Ishikawa (cell line): ENCODE measurements around the gene DRICH1.

ENCODE experiments used
- CEBPB ChIP-seq: IDR thresholded peaks from 2 replicates; pipeline ENCODE4 v1.6.1; 2012
- CREB1 ChIP-seq: IDR thresholded peaks from 2 replicates; pipeline ENCODE4 v1.6.1; 2012; ENCODE audit warnings: low read depth
- EGR1 ChIP-seq: IDR thresholded peaks from 2 replicates; pipeline ENCODE4 v1.6.1; 2012
- EP300 ChIP-seq: IDR thresholded peaks from 2 replicates; pipeline ENCODE4 v1.6.1; 2012; ENCODE audit warnings: borderline replicate concordance
- NFIC ChIP-seq: IDR thresholded peaks from 2 replicates; pipeline ENCODE4 v1.6.1; 2012
- RAD21 ChIP-seq: IDR thresholded peaks from 2 replicates; pipeline ENCODE4 v1.6.1; 2012; ENCODE audit warnings: low read depth
- TAF1 ChIP-seq: IDR thresholded peaks from 2 replicates; pipeline ENCODE4 v1.6.1; 2012; ENCODE audit warnings: low read depth, mild to moderate bottlenecking
- TCF12 ChIP-seq: IDR thresholded peaks from 2 replicates; pipeline ENCODE4 v1.6.1; 2012; ENCODE audit warnings: low read depth
- TEAD4 ChIP-seq: IDR thresholded peaks from 2 replicates; pipeline ENCODE4 v1.6.1; 2012
- YY1 ChIP-seq: IDR thresholded peaks from 2 replicates; pipeline ENCODE4 v1.6.1; 2012; ENCODE audit warnings: low read depth
- ZBTB7A ChIP-seq: IDR thresholded peaks from 2 replicates; pipeline ENCODE4 v1.6.1; 2012; ENCODE audit warnings: low read depth
- TF ChIP-seq, protein P1 (sequence below): IDR thresholded peaks from 2 replicates; pipeline ENCODE4 v1.6.1; 2012
- TF ChIP-seq, protein P2 (sequence below): IDR thresholded peaks from 2 replicates; pipeline ENCODE4 v1.6.1; 2012; ENCODE audit warnings: low read depth, mild to moderate bottlenecking
- TF ChIP-seq, protein P3 (sequence below): IDR thresholded peaks from 2 replicates; pipeline ENCODE4 v1.6.1; 2012

Gene DRICH1

DNA sequence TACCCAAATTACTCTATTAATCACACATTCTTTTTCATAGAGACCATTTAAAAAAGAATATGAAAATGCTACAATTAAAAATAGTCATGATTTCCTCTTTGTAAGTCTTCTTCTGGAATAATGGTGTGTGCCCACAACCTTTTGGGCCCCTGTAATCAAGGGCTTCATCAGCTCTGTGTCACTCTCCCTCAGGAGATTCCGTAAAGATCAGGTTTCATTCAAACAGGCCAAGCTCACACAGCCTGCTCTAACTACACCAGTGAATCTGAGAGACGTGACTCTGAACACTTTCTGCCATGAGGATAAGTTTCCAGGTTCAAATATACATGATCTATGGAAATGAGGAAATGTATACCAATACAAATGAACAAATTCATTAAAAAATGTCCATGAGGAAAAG lies 9.5 kb downstream of the DRICH1 start:
- TF ChIP-seq CEBPB (no peak), EP300 (no peak), EGR1 (no peak), YY1 (no peak)

DNA sequence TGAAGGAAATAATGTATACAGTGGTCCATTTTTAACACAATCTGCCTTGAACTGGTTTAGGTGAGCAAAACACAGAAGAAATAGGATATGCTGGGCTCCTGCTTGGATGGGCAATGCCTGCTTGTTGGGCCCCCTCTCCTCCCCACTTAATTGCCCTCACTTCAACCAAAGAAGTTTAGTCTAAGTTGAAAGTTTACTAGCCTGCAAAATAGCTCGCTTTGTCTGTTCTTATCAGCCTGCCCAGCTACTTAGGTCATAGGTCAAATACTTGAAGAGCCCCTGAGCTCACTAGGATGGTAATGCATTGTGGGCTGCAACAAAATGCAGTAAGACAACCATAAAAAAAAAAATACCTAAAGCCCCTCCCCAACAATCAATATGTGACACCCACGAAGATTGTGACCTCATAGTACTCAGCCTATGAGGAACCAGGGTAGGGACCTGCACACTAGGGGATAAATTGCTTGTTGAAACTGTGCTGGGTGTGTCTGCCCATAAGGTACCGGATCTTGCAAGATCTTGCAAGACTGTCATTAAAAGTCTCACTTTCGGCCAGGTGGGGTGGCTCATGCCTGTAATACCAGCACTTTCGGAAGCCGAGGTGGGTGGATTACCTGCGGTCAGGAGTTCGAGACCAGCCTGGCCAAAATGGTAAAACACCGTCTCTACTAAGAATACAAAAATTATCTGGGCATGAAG lies 10.9 kb downstream of the DRICH1 start:
- no peak for TF ChIP-seq NFIC
- TF ChIP-seq, protein P1, sequence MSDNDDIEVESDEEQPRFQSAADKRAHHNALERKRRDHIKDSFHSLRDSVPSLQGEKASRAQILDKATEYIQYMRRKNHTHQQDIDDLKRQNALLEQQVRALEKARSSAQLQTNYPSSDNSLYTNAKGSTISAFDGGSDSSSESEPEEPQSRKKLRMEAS = no peak

DNA sequence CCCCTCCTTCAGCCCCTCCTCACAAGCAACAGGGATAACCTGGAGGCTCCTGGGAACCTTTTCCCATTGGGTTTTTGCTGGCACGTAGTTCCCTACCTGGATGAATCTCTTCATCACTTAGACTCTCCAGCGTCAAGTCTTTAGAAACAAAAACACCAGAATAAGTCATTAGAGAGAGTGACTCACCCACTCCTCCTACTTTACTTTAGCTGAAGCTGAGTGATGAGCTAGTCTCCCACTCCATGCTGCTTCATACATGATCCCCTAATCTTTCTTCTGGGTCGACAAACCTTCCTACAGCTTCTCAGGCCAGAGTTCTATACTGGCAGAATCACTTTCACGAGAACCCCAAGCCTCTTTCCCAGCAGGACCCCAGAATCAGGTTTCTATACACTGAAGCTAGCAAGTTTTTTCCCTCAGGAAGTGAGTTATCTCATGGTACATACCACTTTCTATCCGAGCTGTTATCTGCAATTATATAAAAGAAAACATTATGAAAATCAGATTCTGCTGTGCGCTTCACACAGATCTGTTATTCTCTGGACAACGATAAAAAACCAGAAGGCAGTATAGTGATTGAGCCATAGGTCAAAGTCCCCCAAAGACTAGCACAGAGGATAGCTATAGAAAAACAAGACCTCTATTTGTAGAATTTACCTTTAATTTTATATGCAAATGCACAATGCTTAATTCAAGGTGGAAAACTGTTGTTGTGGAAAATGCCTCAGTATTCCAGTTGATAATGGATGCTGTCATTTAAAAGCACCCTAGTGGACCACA lies 18.7 kb downstream of the DRICH1 start:
- TF ChIP-seq ZBTB7A = no peak
- TF ChIP-seq RAD21 = no peak
- no peak for TF ChIP-seq EGR1
- no peak for TF ChIP-seq TEAD4
- TF ChIP-seq TAF1 = no peak

DNA sequence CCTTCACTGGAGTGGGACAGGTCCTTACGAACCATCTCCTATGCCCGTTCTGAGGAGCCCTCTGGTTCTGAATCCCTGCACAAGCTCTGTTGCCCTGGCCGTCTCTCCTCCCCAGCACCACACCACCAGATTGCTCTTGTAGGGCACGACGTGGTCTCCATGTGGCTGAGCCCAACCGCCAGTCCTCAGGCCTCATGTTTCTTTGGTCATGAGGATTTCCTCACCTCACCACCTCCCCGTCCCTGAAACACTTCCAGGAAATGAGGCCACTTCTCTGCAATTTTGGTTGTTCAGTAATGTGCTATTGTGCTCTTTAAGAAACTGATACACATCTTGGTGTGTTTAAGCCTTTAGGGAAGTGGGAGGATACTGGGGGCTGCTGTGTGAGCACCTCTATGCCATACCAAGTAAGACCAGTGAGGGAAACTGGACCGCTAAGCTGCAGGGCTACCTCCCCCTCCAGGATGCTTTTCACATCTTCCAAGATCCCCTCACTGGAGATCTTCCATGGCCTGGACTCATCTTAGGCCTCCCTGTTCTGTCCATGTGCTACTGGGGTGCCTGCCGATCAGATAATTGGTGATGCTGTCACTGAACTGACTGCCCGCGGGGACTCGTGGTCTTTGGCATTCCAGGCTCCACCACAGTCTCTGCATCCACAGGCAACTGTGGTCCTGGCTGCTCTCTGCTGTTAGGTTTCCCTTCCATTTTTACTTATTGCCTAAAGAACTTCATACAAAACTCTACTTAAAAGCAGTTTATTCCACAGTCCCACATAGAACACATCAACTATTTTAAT lies 21.9 kb downstream of the DRICH1 start:
- no peak for TF ChIP-seq CREB1
- no peak for TF ChIP-seq YY1
- TF ChIP-seq TAF1 = no peak
- TF ChIP-seq, protein P2, sequence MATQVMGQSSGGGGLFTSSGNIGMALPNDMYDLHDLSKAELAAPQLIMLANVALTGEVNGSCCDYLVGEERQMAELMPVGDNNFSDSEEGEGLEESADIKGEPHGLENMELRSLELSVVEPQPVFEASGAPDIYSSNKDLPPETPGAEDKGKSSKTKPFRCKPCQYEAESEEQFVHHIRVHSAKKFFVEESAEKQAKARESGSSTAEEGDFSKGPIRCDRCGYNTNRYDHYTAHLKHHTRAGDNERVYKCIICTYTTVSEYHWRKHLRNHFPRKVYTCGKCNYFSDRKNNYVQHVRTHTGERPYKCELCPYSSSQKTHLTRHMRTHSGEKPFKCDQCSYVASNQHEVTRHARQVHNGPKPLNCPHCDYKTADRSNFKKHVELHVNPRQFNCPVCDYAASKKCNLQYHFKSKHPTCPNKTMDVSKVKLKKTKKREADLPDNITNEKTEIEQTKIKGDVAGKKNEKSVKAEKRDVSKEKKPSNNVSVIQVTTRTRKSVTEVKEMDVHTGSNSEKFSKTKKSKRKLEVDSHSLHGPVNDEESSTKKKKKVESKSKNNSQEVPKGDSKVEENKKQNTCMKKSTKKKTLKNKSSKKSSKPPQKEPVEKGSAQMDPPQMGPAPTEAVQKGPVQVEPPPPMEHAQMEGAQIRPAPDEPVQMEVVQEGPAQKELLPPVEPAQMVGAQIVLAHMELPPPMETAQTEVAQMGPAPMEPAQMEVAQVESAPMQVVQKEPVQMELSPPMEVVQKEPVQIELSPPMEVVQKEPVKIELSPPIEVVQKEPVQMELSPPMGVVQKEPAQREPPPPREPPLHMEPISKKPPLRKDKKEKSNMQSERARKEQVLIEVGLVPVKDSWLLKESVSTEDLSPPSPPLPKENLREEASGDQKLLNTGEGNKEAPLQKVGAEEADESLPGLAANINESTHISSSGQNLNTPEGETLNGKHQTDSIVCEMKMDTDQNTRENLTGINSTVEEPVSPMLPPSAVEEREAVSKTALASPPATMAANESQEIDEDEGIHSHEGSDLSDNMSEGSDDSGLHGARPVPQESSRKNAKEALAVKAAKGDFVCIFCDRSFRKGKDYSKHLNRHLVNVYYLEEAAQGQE = no peak
- no peak for TF ChIP-seq EP300
- no peak for TF ChIP-seq NFIC
- TF ChIP-seq CEBPB = no peak
- no peak for TF ChIP-seq ZBTB7A
- no peak for TF ChIP-seq EGR1
- no peak for TF ChIP-seq RAD21
- TF ChIP-seq, protein P3, sequence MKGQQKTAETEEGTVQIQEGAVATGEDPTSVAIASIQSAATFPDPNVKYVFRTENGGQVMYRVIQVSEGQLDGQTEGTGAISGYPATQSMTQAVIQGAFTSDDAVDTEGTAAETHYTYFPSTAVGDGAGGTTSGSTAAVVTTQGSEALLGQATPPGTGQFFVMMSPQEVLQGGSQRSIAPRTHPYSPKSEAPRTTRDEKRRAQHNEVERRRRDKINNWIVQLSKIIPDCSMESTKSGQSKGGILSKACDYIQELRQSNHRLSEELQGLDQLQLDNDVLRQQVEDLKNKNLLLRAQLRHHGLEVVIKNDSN = no peak

DNA sequence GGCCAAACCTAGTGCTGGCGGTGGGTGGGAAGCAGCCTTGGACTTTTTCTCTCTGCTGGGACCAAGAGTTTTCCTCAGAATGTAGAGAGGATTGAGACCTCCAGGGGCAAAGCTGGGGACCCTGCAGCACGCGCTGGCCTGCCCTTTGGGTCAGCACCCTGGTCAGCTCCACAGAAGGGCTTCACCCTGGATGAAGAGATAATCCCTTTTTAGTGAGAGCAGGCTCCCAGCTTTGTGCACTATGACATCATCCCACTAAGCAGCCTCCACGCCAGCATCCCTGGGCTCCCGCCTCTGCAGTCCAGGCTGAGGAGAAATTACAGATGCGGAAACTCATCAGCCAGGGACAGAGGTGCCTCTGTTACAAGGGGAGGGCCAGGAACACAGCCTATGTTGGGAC lies 23.5 kb downstream of the DRICH1 start:
- no peak for TF ChIP-seq YY1
- TF ChIP-seq, protein P2 = peak; percentile 92

DNA sequence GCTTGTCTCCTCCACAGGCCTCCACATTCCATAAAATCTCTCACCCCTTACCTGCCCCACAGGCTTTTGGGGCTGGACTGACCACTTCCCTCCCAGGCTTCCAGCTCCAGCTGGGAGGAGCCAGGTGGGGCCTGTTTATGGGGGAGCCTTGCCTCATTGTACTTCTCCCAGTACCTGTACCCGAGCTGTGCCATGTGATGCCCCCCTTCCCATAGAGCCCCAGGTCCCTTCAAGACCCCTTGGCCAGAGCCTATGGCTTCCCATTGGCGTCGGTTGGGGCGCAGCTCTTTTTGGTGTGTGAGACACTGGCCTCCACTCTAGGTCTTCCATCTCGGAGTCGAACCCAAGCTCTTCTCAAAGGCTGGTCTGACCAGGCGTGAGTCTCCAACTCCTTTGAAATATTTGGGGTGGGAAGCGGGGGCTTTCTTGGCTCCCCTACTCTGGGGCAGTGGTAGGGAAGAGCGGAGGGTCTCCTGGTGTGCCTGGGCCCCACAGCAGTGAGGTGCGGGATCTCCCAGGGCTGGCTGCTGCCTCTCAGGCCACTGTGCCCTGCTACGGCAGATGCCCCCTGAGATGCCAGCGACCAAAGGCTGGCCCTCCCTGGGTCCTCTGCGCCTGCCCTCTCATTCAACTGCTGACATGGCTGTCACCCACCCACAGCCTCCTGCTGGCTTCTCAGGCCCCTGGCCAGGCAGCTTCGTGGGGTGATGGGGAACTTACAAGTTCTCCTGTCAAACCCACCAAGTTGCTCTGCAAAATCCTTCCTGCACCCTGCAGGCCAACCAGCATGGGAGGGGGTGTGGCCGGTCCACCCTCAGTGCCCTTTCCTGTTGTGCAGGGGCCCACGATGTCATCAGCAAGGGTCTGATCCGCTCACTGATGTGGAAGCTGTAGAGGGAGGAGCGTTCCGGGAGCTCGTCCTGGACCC lies 25.7 kb downstream of the DRICH1 start:
- TF ChIP-seq YY1 (no peak), CEBPB (no peak), TEAD4 (no peak), TCF12 (no peak), EP300 (no peak)
